Right lung (tissue), 5 donors: ENCODE measurements around the gene TUBB4A. TPM values are rescaled to one million over a fixed set of nuclear protein-coding genes. Genes with fewer than 3 reads are reported as not detected.

Experiments used
- DNase-seq, 2 donors: peaks; one replicate each; pipeline ENCODE4 v3.0.0-alpha.2; 2013
- polyA plus RNA-seq, 5 donors: library from polyadenylated mRNA; unstranded; fragments of 120-200 nt; gene quantifications; one replicate each; pipeline versions ENCODE4 v1.2.1 to v1.2.3, GENCODE V29; 2013; ENCODE audit warnings: inconsistent platforms in 1 of 5, low replicate concordance in 1 of 5; ENCODE audit not compliant: insufficient read length in 5 of 5, insufficient read depth in 1 of 5

The TUBB4A gene
- polyA plus RNA-seq, 5 donors: 2.3 to 6.8 (median 3.4) TPM

GRCh38 chr19:6498294-6499036 lies 3.6 kb downstream of the TUBB4A start:
- no peak for DNase-seq

DNA sequence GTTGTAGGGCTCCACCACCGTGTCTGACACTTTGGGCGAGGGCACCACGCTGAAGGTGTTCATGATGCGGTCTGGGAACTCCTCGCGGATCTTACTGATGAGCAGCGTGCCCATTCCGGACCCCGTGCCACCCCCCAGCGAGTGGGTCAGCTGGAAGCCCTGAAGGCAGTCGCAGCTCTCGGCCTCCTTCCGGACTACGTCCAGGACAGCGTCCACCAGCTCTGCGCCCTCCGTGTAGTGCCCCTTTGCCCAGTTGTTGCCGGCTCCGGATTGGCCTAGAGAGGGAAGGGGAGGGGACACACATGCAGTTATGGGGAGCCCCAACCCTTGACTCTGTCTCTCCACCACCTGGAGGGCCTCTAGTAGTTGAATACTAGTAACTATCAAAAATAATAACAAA lies 6.2 kb downstream of the TUBB4A start:
- no peak for DNase-seq

DNA sequence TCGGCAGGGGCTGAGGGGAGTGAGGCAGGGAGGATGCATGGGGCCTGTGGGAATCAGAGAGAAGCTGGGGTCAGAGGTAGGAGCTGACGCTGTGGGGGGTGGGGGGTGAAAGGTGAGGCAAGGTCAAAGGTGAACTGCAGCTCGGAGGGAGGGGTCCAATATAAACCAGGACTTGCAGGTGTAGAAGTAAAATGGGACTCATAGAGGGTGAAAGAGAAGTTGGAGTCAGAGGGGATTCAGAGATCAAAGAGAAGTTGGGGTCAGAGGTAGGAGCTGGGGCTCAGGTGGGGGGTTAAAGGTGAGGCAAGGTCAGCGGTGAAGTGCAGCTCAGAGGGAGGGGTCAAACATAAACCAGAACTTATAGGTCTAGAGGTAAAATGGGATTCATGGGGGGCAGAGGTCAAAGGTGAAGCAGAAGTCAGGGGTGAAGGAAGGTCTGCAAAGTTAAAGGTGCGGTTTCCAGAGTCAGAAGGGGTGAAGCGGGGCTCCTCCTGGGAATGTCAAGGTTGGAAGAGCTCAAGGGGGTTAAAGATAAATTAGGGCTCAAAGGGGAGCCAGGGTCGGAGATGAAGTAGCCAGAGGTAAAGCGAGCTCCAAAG lies 7.6 kb downstream of the TUBB4A start:
- no peak for DNase-seq

DNA sequence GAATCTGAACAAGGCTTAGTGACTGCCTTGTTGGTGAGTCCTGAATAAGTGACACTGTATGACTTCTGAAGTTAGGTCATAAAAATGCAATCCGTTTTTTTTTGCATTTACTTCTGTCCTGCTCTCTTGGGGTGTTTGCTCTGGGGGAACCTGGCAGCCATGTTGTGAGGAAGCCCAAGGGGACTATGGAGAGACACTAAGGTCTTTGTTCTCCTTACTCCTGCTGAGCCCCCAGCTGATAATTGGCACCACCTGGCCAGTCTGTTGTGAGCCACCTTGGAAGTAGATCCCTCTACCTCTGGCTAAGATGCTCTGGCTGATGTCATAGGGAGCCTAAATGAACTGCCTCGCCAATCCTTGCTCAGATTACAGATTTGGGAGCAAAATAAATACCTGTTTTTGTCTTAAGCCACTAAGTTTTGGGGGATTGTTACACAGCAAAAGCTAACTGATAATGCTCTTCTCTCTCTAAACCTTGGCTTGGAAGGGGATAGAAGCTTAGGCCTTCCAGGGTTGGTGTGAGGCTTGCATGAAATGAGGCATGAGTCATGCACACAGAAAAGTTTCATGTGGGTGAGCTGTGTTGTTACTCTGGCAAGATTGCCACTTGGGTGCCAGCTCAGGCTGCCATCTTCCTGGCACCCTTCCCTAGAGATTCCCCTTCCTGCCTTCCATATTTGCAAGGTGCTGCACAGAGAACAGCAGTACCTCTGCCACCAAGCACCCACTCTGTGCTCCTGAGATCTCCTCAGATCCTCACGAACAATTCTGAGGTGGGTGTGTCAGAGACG lies 10.1 kb downstream of the TUBB4A start:
- DNase-seq: no peak

DNA sequence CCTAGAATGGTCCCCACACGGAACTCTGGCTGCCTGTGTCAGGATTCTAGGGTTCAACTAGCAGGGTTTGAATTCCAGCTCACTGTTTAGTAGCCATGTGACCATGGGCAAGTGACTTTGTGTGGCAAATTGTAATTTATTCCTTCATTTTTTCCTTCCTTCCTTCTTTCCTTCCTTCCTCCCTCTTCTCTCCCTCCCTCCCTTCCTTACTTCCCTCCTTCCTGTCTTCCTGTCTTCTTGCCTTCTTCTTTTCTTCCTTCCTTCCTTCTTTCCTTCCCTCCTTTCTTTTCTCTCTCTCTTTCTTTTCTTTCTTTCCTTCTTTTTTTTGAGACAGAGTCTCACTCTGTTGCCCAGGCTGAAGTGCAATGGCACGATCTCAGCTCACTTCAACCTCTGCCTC lies 12.0 kb downstream of the TUBB4A start:
- DNase-seq: no peak

GRCh38 chr19:6489278-6490061 lies 12.6 kb downstream of the TUBB4A start:
- no peak for DNase-seq

GRCh38 chr19:6484831-6485230 lies 17.3 kb downstream of the TUBB4A start:
- no peak for DNase-seq

- DNase-seq: no peak
Observed at GRCh38 chr19:6484230-6484629, 17.9 kb downstream of the TUBB4A start.

GRCh38 chr19:6483235-6483634 lies 18.9 kb downstream of the TUBB4A start:
- no peak for DNase-seq

- DNase-seq: no peak
Observed at GRCh38 chr19:6482343-6482686, 19.8 kb downstream of the TUBB4A start.

GRCh38 chr19:6481541-6482342 lies 20.4 kb downstream of the TUBB4A start, which contains the start of gene DENND1C:
Gene DENND1C (minus strand): TSS chr19:6481787. CDS start chr19:6481695, 92 bp downstream.
- DNase-seq: no peak

DNA sequence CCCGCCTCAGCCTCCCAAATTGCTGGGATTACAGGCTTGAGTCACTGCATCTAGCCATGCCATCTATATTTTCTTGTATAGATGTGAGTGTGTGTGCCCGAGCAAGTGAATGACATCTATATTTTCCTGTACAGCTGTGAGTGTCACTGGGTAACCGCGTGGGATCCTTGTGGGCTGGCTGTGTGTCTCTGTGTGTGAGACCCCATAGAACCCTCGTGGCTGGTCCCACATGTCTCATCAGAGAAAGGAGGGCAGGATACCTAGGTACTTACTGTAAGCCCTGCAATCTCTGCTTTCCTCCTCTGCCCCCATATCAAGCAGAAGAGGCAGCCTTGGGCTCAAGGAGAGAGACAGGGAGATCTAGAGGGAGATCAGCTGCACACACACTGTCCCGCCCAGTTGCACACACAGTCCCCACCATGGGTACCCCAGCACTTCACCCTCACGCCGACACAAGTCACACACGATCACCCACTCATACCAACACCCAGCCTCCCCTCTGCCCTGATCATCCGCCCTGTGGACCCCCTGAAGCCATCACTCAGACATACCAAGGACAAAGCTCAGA lies 21.2 kb downstream of the TUBB4A start:
- DNase-seq: no peak

DNA sequence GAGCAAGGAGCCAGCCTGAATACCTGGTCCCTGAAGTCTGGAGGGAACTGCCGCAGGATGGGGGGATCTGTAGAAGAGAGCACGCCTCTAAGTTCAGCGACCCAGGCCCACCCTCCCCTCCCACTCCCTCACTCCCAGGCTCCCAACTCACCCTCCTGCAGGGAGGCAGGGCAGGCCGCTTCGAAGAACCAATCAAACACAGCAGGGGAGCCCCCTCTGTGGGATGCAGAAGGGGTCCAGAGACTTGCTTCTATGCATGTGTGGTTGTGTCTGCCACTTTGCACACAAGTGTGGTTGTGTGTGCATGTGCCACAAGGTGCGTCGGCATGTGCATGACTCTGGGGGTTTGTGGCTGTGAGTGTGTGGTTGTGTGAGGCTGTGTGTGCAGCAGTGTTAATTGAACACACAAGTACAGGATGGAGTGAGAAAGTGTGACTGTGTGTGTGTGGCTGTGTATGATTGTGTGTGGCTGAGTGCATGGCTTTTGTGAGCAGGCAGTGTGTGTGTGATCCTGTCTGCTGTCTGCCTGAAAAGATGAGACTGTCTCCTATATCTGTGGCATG lies 22.2 kb downstream of the TUBB4A start:
- no peak for DNase-seq

DNA sequence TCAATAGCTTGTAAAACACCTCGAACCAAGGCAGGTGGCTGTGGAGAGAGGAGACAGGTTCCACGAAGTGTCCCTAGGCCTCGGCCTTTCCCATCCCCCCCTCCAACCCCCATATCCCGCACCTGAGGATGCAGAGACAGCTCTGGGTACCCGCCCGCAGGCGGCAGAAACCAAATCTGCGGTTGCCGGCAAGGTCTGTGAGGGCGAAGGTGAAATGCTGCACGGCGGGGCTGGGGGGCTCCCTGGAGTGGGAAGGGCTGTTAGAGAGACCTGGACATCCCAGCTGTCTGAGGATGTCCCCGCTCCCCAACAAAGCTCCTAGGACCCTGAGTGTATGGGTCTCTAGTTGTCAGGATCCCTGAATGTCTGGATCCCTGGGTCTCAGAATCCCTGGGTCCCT lies 23.3 kb downstream of the TUBB4A start:
- DNase-seq: no peak

GRCh38 chr19:6476896-6477431 lies 25.1 kb downstream of the TUBB4A start:
- DNase-seq: no peak

DNA sequence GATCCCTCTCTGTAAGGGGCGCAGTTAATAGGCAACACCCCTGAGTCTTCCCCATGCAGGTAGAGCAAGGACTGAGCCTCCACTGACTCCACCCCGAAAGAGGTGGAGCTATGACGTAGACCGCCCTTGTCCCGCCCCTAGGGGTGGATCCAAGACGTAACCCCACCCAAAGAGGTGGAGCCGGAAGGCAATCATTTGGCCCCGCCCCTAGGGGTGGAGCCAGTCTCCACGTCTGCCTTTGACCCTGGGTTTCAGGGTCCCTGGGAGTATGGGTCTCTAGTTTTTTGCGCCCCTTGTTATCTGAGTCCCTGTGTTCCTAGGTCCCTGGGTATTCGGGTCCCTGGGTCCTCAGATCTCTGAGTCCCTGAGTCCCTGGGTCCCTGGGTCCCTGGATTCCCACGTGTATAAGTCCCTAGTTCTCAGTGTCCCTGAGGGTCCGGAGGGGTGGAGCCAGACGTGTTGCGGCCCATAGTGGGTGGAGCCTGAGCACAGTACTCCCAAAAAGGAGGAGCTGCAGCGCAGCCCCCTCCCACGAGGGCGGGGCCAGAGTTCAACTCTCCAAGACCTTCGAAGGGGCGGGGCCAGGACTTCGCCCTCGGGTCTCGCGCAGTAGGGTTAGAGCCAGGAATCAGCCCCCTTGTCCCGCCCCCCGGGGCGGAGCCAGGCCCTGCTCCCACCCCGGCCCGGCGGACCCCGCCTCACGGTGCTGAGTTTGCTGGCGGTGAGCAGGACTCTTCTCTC lies 25.8 kb downstream of the TUBB4A start:
- peak in 1 of 2 donors; percentile 9 for DNase-seq

GRCh38 chr19:6475321-6476108 lies 26.6 kb downstream of the TUBB4A start:
- no peak for DNase-seq

- DNase-seq: no peak
Observed at GRCh38 chr19:6473647-6474046, 28.5 kb downstream of the TUBB4A start.

DNA sequence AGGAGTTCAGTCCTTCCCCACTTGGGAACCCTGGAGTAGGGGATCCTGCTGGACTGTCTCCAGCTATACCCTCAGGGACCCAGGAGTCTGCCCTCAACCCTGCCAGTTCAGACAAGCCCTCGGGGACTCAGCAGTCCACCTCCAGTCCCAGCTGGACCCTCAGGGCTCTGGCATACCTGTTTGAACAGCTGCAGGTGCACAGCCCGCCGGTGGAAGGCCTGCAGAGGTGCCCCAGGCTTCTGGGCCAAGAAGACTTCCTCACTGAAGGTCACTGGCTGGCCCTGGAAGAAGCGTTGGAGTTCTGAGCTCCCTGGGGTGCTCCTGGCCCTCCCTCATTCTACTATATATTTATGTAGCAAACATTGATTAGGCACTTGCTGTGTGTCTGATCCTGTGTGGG lies 29.4 kb downstream of the TUBB4A start:
- DNase-seq: no peak
